Posterior cingulate gyrus (tissue), 11 donors: ENCODE data around the gene MRPS23.
A peak's percentile ranks its signal among the peaks of the same experiment; 100 is the strongest.

Experiments
- DNase-seq, 10 donors: peaks; one replicate each; pipeline versions ENCODE4 v3.0.0 to v3.0.0-alpha.2; 2020 to 2021; ENCODE audit warnings: mixed read lengths in 3 of 10
- intact Hi-C: fragments of 100-400 bp; cut with DNase I; formaldehyde crosslinking; loops from one replicate; pipeline ENCODE4 v1.15.1; 2023

The MRPS23 gene

DNA sequence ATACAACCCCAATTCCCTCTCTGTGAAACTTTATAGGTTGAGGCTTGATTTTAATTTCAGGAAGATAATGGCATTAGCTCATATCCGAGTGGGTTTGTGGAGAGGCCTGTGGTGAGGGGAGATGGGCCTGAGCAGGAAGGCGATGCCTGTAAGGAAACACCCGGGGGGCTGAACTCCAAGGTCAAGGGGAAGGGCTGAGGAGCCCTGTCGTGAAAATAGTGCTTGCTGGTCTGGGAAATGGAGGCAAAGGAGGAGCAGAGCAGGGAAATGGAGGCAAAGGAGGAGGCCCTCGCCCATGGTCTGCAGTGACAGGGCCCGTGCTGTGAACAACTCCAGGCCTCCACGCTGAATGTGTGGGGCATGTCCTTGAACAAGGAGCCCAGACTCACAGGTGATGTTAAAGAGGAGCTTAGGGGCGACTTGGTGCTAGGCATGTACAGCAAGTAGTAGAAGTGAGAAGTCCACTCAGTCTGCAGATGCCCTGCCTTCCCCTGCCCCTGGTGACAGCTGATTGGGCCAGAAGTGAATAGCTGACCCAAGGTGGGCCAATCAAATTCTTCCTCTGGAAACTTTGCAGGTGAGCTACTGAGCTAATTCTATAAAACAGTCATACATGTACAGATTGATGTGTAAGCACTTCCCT, 38.1 kb downstream of the MRPS23 start:
- intact Hi-C loops: no loop called here
- no peak for DNase-seq

DNA sequence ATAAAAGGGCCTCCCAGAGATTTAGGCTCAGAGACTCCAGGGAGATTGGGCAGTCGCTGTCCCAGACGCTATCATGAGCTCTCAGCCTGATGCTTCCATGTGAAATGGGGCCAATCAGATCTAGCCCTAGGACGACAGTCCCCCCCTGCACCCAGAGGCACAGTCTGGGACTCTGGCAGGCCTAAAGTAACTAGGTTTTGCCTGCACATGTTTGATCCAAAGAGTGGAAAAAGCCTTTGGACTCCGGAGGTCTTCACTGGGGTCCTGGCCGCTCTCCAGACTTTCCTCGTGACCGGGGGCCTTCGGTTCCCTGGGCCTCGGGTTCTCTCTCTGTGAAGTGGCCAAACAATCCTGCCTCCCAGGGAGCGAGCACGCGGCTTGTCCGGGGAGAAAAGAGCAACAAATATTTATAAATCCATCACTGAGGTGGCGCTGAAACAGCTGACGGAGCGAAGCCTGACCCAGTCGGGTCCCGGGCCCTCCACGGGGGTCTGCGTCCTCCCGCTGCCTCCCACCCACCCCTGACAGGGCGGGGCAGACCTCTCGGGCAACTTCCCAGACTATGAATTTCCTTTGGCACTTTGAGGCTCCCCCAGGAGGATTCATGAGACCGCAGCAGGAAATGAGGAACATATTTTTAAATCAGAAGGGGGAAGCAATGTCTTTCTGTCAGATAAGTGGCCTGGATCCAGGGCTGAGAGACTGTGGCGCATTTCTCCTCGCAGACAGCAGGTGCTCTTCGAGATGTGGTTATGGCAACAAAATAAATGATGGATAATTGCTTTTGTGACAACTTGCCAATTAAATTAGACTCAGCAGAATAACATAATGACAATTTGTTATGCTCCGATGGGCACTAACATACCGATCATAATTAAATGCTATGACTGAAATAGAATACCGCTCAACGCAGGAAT, 38.9 kb downstream of the MRPS23 start:
- DNase-seq: peak in 2 of 10 donors; percentile 10 to 80
- intact Hi-C loops: no loop called here

DNA sequence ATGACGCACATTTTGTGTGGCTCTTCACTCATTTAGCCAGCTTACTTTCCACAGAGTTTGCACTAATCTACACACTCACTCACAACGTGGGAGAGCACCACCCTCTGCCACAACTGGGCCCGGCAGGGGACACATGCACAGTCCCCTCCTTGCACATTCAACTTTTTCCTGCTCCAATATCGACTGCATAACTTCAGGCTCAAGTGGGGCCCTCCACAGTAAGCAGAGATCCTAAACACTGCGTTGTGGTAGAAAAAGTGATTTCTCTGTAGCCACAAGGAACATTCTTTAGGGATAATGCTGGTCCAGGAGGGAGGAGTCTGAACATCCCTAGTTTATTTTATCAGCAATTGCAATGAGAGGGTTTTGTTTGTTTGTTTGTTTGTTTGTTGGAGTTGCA, 40.0 kb downstream of the MRPS23 start:
- DNase-seq: no peak
- intact Hi-C loops: no loop called here

DNA sequence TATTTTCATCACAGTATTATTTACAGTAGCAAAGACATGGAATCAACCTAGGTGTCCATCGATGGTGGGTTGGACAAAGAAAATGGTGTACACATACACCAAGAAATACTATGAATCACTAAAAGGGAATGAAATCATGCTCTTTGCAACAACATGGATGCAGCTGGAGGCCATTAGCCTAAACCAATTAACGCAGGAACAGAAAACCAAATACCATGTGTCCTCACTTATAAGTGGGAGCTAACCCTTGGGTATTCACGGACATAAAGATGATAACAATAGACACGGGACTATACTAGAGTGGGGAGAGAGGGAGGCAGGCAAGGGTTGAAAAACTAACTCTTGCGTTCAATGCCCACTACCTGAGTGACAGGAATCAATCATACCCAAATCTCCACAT, 41.0 kb downstream of the MRPS23 start:
- no peak for DNase-seq
- intact Hi-C loops: no loop called here

DNA sequence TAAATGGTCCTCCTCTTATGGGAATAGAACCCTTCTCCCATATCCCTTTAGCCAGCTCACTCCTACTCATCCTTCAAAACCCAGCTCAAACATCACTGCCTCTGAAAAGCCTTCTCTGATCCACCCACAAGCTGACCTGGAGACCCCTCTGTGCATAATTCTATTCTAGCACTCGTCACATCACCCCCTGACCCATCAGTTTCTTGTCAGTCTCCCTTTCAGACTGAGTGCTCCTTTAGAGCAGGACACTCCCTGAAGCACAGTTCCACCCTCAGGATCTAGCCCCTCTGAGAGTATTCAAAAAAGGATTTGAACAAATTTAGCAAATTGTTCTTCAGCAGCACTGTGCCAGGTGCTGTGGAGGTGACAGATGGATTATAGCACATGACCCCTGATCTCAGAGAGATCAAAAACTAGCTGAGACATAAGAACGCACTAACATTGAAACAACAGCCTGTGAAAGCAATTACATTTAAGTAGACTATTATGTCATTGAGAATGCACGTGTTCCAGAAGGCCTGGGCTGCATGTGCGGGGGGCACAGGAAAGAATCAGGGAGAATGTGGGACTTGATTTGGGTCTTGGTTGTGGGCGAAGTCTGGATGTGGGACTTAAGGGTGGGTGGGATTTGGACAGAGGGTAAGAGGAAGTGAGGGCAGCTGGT, 43.5 kb downstream of the MRPS23 start:
- DNase-seq: no peak
- intact Hi-C loops: no loop called here

DNA sequence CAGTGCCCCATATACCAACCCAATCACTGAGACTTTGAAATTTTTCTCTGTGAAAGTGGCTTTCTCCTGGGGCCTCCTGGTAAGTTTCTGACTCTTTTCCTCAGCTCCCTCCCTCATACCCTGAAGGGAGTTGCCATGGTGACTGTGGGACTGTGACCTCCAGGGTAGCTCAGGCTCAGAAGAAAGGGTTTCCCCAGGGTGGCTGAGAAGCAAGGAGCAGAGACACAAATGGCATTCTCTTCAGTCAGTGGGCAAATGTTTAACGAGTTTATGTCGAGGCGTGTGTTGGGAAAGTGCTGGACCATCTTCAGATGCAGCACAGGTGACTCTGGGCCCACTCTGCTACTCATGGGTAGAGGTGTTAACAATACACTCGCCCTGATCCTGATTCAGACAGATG, 46.8 kb downstream of the MRPS23 start:
- no peak for DNase-seq
- intact Hi-C loops: no loop called here

DNA sequence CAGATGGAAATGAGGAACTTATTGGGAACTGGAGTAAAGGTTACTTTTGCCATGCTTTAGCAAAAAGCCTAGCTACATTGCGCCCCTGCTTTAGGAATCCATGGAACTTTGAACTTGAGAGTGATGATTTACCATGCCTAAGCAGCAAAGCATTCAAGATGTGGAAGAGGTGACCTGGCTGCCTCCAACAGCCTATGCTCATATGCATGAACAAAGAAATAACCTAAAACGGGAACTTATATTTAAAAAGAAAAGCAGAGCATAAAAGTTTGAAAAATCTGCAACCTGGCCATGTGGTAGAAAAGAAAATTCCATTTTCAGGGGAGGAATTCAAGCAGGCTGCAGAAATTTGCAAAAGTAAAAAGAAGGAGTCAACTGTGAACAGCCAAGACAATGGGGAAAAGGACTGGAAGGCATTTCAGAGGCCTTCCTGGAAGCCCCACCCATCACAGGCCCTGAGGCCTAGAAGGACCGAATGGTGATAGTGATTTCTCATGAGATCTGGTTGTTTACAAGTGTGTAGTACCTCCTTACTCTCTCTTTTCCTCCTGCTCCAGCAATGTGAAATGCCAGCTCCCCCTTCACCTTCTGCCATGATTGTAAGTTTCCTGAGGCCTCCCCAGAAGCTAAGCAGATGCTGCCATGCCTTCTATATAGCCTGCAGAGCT, 48.7 kb downstream of the MRPS23 start:
- no peak for DNase-seq
- intact Hi-C loops: no loop called here

DNA sequence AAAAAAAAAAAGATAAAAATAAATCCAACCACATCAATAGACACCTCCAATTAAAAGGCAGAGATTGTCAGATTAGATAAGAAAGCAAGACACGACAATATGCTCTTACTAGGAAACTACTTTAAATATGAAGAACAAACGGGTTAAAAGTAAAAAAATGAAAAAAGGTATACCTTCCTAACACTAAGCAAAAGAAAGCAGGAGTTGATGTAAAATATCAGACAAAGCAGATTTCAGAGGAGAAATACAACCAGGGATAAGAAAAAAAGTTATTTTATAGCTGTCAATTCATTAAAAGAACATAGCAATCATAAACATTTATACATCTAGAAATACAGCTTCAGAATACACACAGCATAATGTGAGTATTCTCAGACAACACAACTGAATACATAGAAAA, 55.0 kb downstream of the MRPS23 start:
- DNase-seq: no peak

DNA sequence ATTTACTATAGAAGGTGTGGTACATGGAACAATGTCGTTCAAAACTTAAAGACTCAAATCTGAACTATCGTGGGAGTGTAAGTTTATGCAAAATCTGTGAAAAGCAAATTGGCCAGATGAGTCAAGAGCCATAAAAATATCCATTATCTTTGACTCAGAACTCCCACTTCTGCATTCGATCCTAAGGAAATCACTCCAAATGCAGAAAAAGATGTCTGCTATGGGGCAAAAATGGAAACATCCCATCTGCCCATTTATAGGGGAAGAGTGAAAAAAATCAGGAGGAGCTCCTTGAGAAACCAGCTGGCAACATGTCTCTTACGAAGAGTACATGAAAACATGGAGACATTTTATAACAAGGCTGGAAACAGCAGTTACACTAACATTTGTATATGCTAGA, 61.1 kb downstream of the MRPS23 start:
- intact Hi-C loops: loop anchor here (5.0 kb wide), 1 partner anchor 44 kb away; no protein-coding TSS in a partner anchor
- DNase-seq: no peak

More for the DNA sequence above, 55.0 kb downstream of the MRPS23 start:
- intact Hi-C loops: no loop called here

DNA sequence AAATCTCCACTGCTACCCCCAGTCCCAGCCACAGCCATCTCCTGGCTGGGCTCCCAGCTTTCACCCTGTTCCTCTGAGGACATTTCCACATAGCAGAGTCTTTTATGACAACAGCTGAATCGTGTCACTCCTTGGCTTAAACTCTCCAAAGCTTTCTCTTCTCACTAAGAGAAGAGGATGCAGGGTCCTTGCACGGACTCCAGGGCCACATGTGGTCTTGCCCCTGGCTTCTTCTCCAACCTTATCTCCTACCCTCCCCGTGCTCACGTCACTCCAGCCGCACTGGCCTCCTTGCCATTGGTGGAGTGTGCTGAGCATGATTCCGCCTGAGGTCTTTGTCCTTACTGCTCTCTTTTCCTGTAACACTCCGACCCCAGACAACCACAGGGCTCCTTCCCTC, 64.8 kb downstream of the MRPS23 start:
- no peak for DNase-seq
- intact Hi-C loops: loop anchor here (5.0 kb wide), 1 partner anchor 47 kb away; no protein-coding TSS in a partner anchor
